GM19238 (cell line): ENCODE data around the gene ACO2.
A peak's percentile ranks its signal among the peaks of the same experiment; 100 is the strongest.

Source experiments
- DNase-seq: peaks from one replicate; pipeline ENCODE4 v3.0.0; 2011; ENCODE audit warnings: low spot score; ENCODE audit not compliant: insufficient read length

Gene ACO2

GRCh38 chr22:41523464-41524221 is 54.7 kb downstream of the ACO2 start:
- no peak for DNase-seq

- no peak for DNase-seq
Observed at GRCh38 chr22:41524251-41524661, 55.3 kb downstream of the ACO2 start.

GRCh38 chr22:41524809-41525449 is 56.0 kb downstream of the ACO2 start:
- DNase-seq = peak; percentile 37

- DNase-seq = no peak
Observed at GRCh38 chr22:41525450-41526225, 56.7 kb downstream of the ACO2 start.

GRCh38 chr22:41526226-41526829 is 57.4 kb downstream of the ACO2 start:
- DNase-seq = no peak

- peak; percentile 60 for DNase-seq
Observed at GRCh38 chr22:41526830-41527799, 58.2 kb downstream of the ACO2 start.

- DNase-seq = no peak
Observed at GRCh38 chr22:41528132-41528766, 59.3 kb downstream of the ACO2 start.

GRCh38 chr22:41528938-41529561 is 60.1 kb downstream of the ACO2 start:
- DNase-seq = no peak

GRCh38 chr22:41530890-41531714 is 62.2 kb downstream of the ACO2 start:
- DNase-seq = no peak

GRCh38 chr22:41531715-41532477 is 63.0 kb downstream of the ACO2 start:
- no peak for DNase-seq

- peak; percentile 64 for DNase-seq
Observed at GRCh38 chr22:41532908-41533825, 64.2 kb downstream of the ACO2 start.

- DNase-seq = no peak
Observed at GRCh38 chr22:41534219-41534618, 65.3 kb downstream of the ACO2 start.

GRCh38 chr22:41535244-41535643 is 66.3 kb downstream of the ACO2 start:
- no peak for DNase-seq

GRCh38 chr22:41537203-41537602 is 68.3 kb downstream of the ACO2 start:
- DNase-seq = no peak

GRCh38 chr22:41538583-41538982 is 69.7 kb downstream of the ACO2 start:
- no peak for DNase-seq

GRCh38 chr22:41539146-41540005 is 70.5 kb downstream of the ACO2 start:
- no peak for DNase-seq
